GM12878 (cell line): ENCODE measurements around the gene VEGFB.

ENCODE experiments used
- TF ChIP-seq, protein P1 (sequence below): IDR thresholded peaks from 2 replicates; pipeline ENCODE4 v1.6.1; 2012; ENCODE audit warnings: low read length, inconsistent platforms
- TF ChIP-seq, protein P2 (sequence below): fragments of 450-650 bp; IDR thresholded peaks from 2 replicates; pipeline ENCODE4 v1.6.1; 2016; ENCODE audit warnings: mild to moderate bottlenecking, moderate library complexity, borderline replicate concordance

DNA sequence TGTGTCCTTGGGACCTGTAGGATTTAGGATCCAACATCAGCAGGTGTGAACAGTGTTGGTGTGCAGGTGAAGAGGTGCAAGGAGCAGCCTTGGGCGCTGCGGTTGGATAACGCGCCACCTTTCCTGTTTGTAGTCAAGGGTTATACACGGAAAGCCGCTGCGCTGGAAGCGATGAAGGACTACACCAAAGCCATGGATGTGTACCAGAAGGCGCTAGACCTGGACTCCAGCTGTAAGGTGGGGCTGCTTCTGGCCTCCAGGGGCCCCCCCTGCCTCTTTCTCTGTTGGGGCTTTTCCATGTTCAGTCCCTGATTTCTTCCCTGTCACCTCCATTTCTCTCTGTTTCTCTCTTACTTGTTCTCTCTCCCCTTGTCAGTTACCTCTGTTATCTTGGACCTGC is 31.4 kb upstream of the VEGFB start:
- TF ChIP-seq, protein P1, sequence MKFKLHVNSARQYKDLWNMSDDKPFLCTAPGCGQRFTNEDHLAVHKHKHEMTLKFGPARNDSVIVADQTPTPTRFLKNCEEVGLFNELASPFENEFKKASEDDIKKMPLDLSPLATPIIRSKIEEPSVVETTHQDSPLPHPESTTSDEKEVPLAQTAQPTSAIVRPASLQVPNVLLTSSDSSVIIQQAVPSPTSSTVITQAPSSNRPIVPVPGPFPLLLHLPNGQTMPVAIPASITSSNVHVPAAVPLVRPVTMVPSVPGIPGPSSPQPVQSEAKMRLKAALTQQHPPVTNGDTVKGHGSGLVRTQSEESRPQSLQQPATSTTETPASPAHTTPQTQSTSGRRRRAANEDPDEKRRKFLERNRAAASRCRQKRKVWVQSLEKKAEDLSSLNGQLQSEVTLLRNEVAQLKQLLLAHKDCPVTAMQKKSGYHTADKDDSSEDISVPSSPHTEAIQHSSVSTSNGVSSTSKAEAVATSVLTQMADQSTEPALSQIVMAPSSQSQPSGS: no peak
- TF ChIP-seq, protein P2, sequence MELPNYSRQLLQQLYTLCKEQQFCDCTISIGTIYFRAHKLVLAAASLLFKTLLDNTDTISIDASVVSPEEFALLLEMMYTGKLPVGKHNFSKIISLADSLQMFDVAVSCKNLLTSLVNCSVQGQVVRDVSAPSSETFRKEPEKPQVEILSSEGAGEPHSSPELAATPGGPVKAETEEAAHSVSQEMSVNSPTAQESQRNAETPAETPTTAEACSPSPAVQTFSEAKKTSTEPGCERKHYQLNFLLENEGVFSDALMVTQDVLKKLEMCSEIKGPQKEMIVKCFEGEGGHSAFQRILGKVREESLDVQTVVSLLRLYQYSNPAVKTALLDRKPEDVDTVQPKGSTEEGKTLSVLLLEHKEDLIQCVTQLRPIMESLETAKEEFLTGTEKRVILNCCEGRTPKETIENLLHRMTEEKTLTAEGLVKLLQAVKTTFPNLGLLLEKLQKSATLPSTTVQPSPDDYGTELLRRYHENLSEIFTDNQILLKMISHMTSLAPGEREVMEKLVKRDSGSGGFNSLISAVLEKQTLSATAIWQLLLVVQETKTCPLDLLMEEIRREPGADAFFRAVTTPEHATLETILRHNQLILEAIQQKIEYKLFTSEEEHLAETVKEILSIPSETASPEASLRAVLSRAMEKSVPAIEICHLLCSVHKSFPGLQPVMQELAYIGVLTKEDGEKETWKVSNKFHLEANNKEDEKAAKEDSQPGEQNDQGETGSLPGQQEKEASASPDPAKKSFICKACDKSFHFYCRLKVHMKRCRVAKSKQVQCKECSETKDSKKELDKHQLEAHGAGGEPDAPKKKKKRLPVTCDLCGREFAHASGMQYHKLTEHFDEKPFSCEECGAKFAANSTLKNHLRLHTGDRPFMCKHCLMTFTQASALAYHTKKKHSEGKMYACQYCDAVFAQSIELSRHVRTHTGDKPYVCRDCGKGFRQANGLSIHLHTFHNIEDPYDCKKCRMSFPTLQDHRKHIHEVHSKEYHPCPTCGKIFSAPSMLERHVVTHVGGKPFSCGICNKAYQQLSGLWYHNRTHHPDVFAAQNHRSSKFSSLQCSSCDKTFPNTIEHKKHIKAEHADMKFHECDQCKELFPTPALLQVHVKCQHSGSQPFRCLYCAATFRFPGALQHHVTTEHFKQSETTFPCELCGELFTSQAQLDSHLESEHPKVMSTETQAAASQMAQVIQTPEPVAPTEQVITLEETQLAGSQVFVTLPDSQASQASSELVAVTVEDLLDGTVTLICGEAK: no peak
